Endodermal cell (in vitro differentiated cells): Measurements from ENCODE around the gene TBX5. TPM values are rescaled to one million over a fixed set of nuclear protein-coding genes. Genes with fewer than 3 reads are reported as not detected.

Experiments used
- DNase-seq: peaks from one replicate; pipeline ENCODE4 v3.0.0-alpha.2; 2017
- H3K27ac ChIP-seq: 2 replicates; pipeline ENCODE4 v1.5.1; 2013; ENCODE audit warnings: mild to moderate bottlenecking, low read depth, low read length, moderate library complexity
- H3K27me3 ChIP-seq: 2 replicates; pipeline ENCODE4 v1.6.1; 2013; ENCODE audit warnings: mild to moderate bottlenecking, low read length, moderate library complexity; ENCODE audit not compliant: insufficient read depth, control insufficient read depth, poor library complexity, severe bottlenecking
- H3K36me3 ChIP-seq: 2 replicates; pipeline ENCODE4 v1.7.0; 2013; ENCODE audit warnings: mild to moderate bottlenecking, low read length, moderate library complexity; ENCODE audit not compliant: control insufficient read depth, insufficient read depth
- H3K4me1 ChIP-seq: one replicate; pipeline ENCODE4 v1.7.0; 2013; ENCODE audit warnings: low read length; ENCODE audit not compliant: control insufficient read depth, insufficient read depth
- H3K4me3 ChIP-seq: 2 replicates; pipeline ENCODE4 v1.5.1; 2013; ENCODE audit warnings: mild to moderate bottlenecking, low read length, moderate library complexity
- H3K9ac ChIP-seq: 2 replicates; pipeline ENCODE4 v1.6.1; 2013; ENCODE audit warnings: mild to moderate bottlenecking, low read length, moderate library complexity; ENCODE audit not compliant: poor library complexity, severe bottlenecking; ENCODE audit errors: extremely low read depth
- H3K9me3 ChIP-seq: 2 replicates; pipeline ENCODE4 v1.6.1; 2013; ENCODE audit warnings: mild to moderate bottlenecking, low read length, moderate library complexity; ENCODE audit not compliant: control insufficient read depth
- H3K27ac Mint-ChIP-seq: 2 replicates; pipeline ENCODE4 v1.8.0; 2020; ENCODE audit warnings: mixed read lengths
- H3K27me3 Mint-ChIP-seq: 2 replicates; pipeline ENCODE4 v1.8.0; 2021; ENCODE audit warnings: mild to moderate bottlenecking, mixed read lengths; ENCODE audit not compliant: insufficient read depth
- H3K36me3 Mint-ChIP-seq: 2 replicates; pipeline ENCODE4 v1.8.0; 2020; ENCODE audit warnings: low read depth, mixed read lengths
- H3K4me1 Mint-ChIP-seq: 2 replicates; pipeline ENCODE4 v1.8.0; 2020; ENCODE audit warnings: mixed read lengths
- H3K4me3 Mint-ChIP-seq: 2 replicates; pipeline ENCODE4 v1.8.0; 2020; ENCODE audit warnings: mild to moderate bottlenecking, moderate library complexity, mixed read lengths
- H3K9me3 Mint-ChIP-seq: 2 replicates; pipeline ENCODE4 v1.8.0; 2020; ENCODE audit warnings: mild to moderate bottlenecking, mixed read lengths
- WGBS, 2 experiments: methylation state at CpG; one replicate each; pipeline versions ENCODE4 v1.1.5 to v1.1.7; 2013; ENCODE audit warnings: missing lambda C conversion rate in 2 of 2, mixed read lengths in 1 of 2; ENCODE audit not compliant: insufficient coverage in 1 of 2, insufficient read length in 1 of 2; 5-methylcytosine and 5-hydroxymethylcytosine counted together
- total RNA-seq, 2 donors: library from RNA; stranded (reverse); fragmentation: NEBNext Ultra II Directional in 1 of 2; extraction: Animal tissue kit (Norgen Biotek cat#: 25700) in 1 of 2; gene quantifications; 2 replicates in 1 of 2; 3 replicates in 1 of 2; pipeline ENCODE4 v1.2.1, GENCODE V29; 2021
- TF ChIP-seq, protein P1 (sequence below): fragments of 200-600 bp; sonication (generic); conservative IDR thresholded peaks from 2 replicates; pipeline ENCODE4 v1.5.0; 2021; ENCODE audit warnings: antibody characterized with exemption, mild to moderate bottlenecking

TBX5 gene
- total RNA-seq, 2 donors from 2014 or later = not detected

- Mint-ChIP-seq H3K4me3 (no peak overlapping the region), H3K36me3 (no peaks in the 10 kb centered on the region), H3K9me3 (no peaks in the 10 kb centered on the region), H3K27me3 (peaks cover 2% of the 10 kb centered on the region), H3K27ac (no peak overlapping the region), H3K4me1 (no peaks in the 10 kb centered on the region)
- H3K27ac ChIP-seq = no peak overlapping the region
- H3K36me3 ChIP-seq = no peaks in the 10 kb centered on the region
- H3K27me3 ChIP-seq = no peaks in the 10 kb centered on the region
- DNase-seq = no peak
- 92 to 98% methylated on average over 7 to 8 of the region's 8 CpGs for WGBS, 2 experiments
- no peak overlapping the region for H3K9ac ChIP-seq
- TF ChIP-seq, protein P1, sequence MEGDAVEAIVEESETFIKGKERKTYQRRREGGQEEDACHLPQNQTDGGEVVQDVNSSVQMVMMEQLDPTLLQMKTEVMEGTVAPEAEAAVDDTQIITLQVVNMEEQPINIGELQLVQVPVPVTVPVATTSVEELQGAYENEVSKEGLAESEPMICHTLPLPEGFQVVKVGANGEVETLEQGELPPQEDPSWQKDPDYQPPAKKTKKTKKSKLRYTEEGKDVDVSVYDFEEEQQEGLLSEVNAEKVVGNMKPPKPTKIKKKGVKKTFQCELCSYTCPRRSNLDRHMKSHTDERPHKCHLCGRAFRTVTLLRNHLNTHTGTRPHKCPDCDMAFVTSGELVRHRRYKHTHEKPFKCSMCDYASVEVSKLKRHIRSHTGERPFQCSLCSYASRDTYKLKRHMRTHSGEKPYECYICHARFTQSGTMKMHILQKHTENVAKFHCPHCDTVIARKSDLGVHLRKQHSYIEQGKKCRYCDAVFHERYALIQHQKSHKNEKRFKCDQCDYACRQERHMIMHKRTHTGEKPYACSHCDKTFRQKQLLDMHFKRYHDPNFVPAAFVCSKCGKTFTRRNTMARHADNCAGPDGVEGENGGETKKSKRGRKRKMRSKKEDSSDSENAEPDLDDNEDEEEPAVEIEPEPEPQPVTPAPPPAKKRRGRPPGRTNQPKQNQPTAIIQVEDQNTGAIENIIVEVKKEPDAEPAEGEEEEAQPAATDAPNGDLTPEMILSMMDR = no peak
- no peaks in the 10 kb centered on the region for H3K9me3 ChIP-seq
- no peak overlapping the region for H3K4me3 ChIP-seq
- no peaks in the 10 kb centered on the region for H3K4me1 ChIP-seq
Observed at GRCh38 chr12:114320968-114321367, 85.0 kb downstream of the TBX5 start.

DNA sequence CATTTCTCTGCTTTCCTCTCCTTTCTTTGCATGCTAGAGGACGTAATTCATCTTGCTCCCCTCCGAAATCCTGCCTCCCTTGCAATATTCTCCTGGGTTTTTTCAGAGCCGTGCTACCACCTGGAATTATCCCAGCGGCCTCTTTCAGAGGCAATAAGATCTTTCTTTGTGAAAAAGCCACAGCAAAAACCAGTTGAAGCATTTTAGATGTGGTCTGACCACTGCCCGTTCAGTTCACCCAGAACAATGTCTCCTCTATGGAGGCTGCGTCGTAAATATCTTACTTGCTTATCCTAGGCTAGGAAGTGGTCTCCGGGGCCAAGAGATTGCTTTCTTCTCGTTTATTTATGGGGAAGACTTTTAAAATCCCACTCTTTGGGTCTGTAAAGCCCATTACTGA is 85.8 kb downstream of the TBX5 start:
- 92 to 95% methylated on average over 8 to 9 of the region's 9 CpGs for WGBS, 2 experiments
- no peaks in the 10 kb centered on the region for H3K4me1 Mint-ChIP-seq
- Histone ChIP-seq H3K4me3 (no peak overlapping the region), H3K27ac (no peak overlapping the region), H3K9me3 (no peaks in the 10 kb centered on the region), H3K27me3 (no peaks in the 10 kb centered on the region), H3K4me1 (no peaks in the 10 kb centered on the region), H3K9ac (no peak overlapping the region), H3K36me3 (no peaks in the 10 kb centered on the region)
- H3K27me3 Mint-ChIP-seq = peaks cover 2% of the 10 kb centered on the region
- H3K9me3 Mint-ChIP-seq = no peaks in the 10 kb centered on the region
- H3K4me3 Mint-ChIP-seq = no peak overlapping the region
- TF ChIP-seq, protein P1 = no peak
- no peak for DNase-seq
- H3K36me3 Mint-ChIP-seq = no peaks in the 10 kb centered on the region
- H3K27ac Mint-ChIP-seq = no peak overlapping the region

- no peak overlapping the region for H3K27ac ChIP-seq
- no peak for DNase-seq
Observed at GRCh38 chr12:114319422-114319821, 86.5 kb downstream of the TBX5 start.

More at GRCh38 chr12:114319422-114319821, 86.5 kb downstream of the TBX5 start:
- Mint-ChIP-seq H3K4me1 (no peaks in the 10 kb centered on the region), H3K27me3 (peaks cover 2% of the 10 kb centered on the region), H3K36me3 (no peaks in the 10 kb centered on the region), H3K9me3 (no peaks in the 10 kb centered on the region), H3K27ac (no peak overlapping the region), H3K4me3 (no peak overlapping the region)
- Histone ChIP-seq H3K4me3 (no peak overlapping the region), H3K9me3 (no peaks in the 10 kb centered on the region), H3K4me1 (no peaks in the 10 kb centered on the region), H3K36me3 (no peaks in the 10 kb centered on the region), H3K27me3 (no peaks in the 10 kb centered on the region), H3K9ac (no peak overlapping the region)
- TF ChIP-seq, protein P1 = no peak
- 80 to 82% methylated on average over 2 to 11 of the region's 11 CpGs for WGBS, 2 experiments
